ENCODE results near the gene HYOU1.

- TF ChIP-seq CTCF (IDR thresholded peaks at IDR 0.05 in 4 of 5, conservative IDR thresholded peaks at IDR 0.05 in 1 of 5) (no peak), POLR2A (IDR thresholded peaks at IDR 0.05) (no peak)
Observed at GRCh38 chr11:119089319-119089718, 32.3 kb upstream of the HYOU1 start.
